Activated effector memory CD4-positive, alpha-beta T cell treated with anti-CD3 and anti-CD28 coated beads, Interleukin-2, amount 50 U/mL, for 16 hours (primary cell): ENCODE results near the gene CHADL.
"Not testable (repeated sequence)": the region's sequence is repeated elsewhere in the genome, so short reads cannot be mapped to it uniquely, and the experiment has no call there.

Source experiments
- DNase-seq: peaks from one replicate; pipeline ENCODE4 v3.0.0-alpha.2; 2020

CHADL gene

DNA sequence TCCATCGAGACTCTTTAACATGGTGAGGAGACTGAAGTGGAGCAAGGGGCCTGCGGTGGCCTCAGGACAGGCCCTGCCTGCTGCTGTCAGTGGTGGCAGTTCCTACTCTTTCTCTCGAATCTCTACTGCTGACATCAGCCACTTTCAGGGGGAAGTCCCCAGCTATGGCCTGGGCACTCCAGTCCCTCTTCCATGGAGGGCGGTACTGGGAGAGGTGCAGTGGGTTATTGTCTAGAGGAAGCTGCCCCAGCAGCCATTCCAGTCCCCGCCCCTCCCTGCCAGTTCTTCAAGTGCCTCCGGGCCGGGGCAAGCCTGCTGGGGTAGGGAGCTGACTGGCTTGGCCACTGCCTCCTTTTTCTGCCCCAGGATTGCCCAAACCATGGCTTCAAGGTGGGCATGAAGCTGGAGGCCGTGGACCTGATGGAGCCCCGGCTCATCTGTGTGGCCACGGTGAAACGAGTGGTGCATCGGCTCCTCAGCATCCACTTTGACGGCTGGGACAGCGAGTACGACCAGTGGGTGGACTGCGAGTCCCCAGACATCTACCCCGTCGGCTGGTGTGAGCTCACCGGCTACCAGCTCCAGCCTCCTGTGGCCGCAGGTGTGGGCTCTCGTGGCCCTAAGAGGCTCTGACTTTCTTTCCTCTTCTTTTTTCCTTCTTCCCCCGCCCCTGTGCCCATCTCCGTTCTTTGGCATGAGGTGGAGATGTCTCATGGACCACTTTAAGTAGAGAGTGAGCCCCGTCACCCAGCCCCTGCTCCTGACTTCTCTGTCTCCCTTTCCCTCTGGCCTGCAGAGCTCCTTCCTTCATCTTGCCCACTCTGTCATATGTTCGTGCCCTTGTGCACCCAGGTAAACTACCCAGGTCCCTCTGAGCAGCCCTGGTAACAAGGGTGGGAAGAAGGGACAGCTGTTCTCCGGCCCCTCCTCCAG, 13.7 kb downstream of the CHADL start:
- DNase-seq: no peak

DNA sequence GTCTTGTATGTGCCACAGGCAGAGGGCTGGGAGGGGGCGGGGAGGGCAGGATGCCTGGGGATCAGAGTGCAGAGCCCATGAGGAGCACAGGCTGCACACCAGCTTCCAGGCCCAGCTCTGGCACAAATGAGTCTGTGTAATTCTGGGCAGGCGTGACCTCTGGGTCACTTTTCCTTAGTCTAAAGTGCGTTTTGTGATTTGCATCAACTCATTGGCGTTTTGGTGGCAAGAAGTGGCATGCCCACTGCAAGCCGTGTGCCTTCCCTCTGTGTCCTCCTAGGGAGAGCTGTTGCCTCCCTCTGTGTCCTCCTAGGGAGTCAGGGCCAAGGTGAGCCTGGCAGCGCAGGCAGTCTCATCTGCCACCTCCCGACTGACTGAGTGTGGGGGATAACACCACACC, 17.2 kb downstream of the CHADL start:
- no peak for DNase-seq

DNA sequence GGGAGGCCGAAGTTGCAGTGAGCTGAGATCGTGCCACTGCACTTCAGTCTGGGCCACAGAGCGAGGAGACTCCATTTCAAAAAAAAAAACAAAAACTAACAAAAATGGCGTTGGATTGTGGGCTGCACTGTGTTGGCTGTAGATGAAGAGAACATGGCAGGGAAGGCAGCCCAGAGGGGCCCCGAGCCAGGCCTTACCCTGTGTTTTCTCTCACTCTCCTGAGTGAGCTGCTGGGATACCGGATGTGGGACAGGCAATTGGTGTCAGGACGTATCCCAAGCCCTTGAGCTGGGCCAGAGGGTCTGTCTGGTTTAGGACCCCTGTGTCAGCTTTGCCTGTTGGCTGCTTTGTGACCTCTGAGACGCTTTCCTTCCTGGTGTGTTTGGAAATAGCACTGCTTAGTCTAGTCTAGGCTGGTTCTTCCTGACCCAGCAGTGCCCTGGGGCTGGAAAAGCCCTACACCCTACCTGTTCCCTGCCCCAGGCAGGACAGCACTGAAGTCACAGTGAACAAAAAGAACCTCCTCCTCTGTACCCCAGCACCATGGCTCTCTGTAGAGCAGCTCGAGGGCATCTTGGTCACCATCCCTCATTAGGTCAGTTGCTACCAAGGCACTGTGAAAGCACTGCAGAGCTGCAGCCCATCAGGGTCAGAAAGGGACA, 17.8 kb downstream of the CHADL start:
- DNase-seq: no peak

DNA sequence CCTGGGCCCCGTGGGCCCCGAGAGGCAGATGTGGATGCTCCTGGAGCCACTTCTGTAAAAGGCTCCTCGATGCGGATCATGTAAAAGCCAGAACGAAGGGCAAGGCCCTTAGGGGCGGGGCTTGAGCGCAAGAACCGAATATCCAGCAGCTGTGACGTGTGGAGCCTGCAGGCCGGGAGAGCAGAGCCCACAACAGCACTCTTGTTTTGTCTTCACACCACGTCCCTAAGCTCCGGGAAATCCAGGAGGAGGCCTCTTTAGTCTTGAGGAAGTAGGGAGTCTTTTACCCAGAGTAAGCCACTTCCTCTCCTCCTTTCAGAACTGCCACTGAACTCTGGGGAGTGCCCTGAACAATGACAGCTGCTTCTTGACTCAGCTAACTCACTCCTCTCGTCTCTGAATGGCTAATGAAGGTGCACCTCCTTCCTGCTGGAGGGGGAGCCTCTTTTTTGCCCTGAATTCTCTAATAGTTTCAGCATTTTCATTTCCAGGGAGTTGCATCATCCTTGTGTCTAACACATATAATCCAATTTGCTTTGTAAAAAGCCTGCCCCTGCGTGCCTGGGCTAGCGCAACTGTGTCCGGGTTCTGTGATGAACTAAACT, 23.1 kb downstream of the CHADL start:
- DNase-seq: peak; percentile 72

DNA sequence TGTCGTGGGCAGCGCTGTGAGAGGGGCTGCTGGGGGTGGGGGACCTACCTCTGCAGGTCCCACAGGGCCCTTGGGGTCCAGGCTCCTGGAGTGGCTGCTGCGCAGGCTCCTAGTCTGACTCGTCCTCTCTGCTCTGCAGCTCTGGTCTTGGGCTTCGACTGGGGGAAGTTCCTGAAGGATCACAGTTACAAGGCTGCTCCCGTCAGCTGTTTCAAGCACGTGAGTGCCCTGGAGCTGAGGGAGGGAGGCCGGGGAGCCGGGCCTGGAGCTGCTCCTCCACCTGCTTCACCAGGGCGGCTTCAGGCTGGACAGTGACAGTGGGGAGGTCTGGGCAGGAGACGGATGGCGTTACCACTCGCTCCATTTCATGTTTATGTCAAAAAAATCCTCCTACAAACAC, 23.7 kb downstream of the CHADL start:
- DNase-seq: no peak

DNA sequence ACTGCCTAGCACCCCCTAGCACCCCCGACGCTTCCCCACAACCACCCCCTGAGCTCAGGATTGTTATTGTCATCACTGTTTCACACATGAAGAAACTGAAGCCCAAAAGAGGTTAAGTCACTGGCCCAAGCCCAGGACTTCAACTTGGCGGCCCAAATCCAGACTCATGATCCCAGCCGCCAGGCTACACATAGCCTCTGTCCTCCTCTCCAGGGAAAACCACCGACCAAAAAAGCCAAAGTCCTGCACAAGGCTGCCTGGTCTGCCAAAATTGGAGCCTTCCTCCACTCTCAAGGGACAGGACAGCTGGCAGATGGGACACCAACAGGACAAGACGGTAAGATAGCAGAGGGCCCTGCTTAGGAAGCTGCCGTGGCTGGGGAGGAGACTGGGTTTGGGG, 24.8 kb downstream of the CHADL start:
- no peak for DNase-seq

DNA sequence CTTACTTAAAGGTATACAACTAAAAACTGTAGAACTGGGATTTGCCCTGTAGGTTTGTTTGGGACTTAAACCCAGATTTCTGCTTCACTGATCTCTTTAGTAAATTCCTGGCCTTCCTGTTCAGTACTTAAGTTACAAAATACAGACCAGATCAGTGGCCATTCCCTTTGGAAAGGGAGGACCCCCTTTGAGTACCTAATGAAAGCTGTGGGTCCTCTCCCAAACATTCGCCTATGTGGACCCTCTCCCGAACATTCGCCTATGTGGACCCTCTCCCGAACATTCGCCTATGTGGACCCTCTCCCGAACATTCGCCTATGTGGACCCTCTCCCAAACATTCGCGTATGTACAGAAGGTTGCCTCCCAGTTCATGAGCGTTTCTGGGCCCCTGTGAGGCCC, 25.3 kb downstream of the CHADL start:
- no peak for DNase-seq

DNA sequence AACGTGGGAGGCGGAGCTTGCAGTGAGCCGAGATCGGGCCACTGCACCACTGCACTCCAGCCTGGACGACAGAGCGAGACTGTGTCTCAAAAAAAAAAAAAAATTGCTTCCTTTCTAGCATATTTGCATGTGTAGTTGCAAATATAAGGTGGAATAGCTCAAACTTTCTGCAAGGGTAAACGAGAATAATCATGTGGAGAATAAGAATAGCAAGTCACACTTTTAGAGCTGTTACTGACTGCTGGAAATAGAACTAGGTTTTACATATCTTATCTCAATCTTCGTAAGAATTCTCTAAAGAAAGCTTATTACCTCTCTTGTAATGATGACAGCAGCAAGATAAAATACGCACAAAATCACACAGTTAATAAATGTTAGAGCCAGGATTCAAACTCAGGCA, 34.0 kb downstream of the CHADL start:
- no peak for DNase-seq

DNA sequence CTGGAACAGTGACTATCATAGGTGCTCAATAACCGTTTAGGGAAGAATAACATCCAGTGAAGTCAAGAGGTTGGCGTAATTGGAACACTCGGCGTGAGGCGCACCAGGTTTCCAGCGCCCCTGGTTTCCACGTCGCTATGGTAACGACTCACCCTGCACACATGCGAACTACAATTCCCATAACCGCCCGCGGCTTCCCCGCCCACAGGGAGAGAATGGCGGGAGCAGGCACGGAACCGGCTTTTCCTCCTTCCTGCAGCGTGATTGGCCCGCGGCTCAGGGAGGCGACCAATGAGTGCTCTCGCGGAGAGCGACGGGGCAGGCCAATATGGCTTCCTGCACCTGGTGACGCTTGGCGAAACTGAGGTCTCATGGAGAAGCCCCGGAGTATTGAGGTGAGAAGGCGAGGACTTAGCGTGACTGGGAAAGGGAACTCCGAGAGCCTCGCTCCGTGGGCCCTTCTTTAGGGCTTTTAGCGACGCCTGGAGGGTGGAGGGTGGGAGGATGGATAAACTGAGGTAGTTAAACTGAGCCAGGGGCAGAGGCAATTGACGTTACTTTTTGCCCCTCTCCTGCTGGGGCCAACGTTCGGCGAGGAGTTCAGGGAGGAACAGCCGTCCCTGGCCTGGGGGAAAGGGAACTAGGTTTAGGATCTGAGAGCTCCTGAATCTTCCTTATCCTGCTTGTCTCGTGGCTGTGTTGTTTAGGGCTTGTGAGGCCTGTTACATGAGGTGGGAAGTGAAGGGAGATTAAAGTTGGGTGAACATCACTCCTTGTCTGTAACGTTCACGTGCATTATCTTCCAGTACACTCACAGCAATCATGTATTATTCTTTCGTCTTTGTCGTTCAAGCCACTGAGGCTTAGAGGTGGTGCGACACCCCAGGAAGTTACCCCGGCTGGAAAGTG, 35.5 kb downstream of the CHADL start, which contains the start of gene L3MBTL2:
Gene L3MBTL2 (plus strand): TSS at position 321 of the 909 bp plus-strand sequence. CDS start 51 bp downstream, at position 372.
- peak; percentile 100 for DNase-seq

DNA sequence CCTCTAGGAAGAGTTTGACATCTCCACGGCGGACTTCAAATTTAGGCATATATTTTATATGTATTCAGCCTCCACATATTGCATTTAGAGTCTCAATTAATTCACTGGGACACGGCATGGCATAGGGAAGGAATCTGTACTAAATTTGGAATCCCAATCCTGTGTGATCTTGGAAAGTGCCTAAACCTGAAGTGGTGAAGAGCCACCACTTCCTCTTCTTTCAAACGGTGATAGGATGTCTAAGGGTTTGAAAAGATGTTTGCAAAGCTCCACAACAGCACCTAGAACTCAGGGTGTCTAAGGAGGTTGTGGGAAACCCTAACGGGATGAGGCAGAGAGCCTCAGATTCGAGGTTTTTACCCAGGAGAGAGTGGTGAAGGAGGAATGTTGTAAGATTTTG, 36.7 kb downstream of the CHADL start:
- no peak for DNase-seq

DNA sequence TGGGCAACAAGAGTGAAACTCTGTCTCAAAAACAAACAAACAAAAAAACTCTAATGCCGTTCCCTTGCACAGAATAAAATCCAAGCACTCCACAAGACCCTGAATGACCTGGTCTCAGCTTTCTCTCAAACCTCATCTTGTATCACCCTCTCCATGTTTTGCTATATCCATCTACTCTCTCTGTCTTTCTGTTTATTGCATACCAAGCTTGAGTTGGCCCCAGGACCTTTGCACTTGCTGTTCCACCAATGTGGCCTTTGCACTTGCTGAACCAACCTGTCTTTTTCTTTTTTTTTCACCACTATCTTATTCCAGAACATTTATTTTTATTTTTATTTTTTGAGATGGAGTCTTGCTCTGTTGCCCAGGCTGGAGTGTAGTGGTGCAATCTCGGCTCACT, 37.6 kb downstream of the CHADL start:
- no peak for DNase-seq

DNA sequence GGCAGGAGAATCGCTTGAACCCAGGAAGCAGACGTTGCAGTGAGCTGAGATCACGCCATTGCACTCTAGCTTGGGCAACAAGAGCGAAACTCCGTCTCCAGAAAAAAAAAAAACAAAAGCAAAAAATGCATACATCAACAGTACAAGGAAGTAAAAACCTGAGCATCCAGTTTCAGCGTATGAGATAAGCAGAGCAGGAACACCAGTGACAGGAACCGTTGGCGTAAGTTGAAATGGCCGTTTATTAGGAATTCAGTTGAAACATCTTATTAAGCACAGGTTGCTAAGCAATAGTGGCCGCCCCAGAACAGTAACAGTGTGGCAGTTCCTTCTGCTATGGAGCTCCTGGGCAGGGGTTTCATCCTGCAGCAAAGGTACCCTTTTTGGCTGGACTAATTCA, 39.6 kb downstream of the CHADL start:
- no peak for DNase-seq

DNA sequence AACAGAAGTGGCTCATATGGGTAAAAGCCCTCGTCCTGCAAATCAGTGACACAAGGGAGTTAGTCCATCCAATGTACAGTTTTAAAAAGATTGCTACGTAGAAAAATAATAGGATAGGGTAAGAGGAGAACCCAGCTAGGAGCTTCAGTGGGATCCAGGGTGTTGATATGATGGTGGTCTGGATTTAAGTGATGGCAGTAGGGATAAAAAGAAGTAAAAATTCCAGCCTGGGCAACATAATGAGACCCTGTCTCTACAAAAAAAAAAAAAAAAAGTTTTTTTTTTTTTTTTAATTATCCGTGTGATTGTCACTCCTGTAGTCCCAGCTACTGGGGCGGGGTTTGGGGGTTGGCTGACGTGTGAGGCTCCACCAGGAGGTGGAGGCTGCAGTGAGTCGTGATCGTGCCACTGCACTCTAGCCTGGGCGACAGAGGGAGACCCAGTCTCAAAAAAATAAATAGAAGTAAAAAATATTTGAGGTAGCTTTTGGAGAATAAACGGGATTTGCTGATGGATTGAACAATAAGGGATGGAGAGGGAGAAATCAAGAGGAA, 42.6 kb downstream of the CHADL start:
- peak; percentile 84 for DNase-seq

DNA sequence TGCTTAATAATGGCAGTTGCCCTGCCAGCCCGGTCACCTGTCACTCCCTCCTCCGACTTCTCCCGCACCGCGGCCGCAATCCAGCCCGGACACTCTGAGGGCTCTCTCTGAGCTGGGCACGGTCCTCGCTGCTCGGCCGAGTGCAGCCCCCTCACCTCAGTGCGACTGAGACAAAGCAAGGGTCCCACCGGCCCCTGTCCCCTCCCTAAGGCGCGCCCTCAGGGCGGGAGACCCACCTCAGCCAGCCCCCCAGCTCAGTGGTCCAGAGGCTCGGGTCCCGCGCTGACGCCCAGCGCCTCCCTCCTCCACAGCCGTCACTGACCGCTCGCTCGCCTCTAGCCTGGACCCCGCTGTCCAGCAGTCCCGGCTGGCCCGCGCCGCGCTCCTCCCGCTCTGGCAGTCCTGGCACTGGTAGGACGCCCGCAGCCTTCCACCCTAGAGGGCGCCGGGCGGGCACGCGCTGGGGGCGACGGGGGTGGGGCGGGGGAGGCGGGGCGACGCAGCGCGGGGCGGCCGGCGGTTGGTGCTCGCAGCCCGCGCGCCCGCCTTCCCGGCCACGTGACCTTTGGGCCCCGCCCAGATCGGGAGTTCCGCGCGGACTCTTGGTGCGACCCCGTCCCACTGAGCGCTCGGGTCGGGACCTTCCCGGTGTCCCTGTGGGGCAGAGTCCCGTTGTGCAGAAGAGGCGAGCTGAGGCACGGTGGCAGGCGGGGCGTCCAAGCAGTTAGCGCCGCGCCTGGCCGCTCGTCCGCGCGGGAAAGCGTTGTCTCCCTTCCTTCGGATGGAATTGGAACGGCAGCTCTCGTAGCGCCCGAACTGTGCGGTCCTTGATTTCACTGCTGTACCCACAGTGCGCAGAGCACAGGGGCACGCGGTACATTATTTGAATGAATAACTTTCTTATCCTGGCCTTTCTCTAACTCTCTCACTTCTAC, 43.4 kb downstream of the CHADL start:
- DNase-seq: peak; percentile 95

DNA sequence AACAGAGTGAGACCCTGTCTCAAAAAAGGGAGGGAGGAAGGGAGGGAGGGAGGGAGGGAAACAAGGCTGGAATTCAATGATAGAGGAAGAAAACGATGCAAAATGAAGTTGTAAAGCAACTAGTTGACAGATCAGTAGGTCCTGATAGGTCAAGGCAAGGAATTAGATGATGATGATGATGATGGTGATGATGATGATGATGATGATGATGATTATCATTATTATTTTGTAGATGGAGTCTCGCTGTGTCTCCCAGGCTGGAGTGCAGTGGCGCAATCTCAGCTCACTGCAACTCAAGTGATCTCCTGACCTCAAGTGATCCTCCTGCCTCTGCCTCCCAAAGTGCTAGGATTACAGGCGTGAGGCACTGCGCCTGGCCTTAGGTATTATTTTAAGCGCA, 46.9 kb downstream of the CHADL start:
- peak; percentile 46 for DNase-seq

DNA sequence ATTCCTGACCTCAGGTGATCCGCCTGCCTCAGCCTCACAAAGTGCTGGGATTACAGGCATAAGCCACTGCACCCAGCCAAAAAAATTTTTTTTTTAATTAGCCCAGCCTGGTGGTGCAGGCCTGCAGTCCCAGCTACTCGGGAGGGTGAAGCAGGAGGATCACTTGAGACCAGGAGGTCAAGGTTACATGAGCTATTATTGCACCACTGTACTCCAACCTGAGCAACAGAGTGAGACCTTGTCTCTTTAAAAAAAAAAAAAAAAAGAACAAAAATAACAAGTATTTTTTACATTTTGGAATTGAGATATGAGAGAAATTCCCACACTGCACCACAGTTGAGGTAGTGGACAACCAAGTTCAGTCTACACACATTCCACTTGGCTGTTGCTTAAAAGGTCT, 49.3 kb downstream of the CHADL start:
- peak; percentile 4 for DNase-seq

DNA sequence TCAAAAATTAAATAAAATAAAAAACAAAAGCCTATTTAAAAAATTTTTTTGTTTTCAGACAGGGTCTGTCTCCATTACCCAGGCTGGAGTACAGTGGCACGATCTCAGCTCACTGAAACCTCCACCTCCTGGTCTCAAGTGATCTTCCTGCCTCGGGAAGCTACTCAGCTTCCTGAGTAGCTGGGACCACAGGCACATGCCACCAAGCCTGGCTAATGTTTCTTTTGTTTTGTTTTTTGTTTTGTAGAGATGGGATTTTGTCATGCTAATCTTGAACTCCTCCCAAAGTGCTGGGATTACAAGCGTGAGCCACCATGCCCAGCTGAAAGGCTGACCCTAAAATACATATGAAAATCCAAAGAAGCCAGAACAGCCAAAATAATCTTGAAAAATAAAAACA, 56.1 kb downstream of the CHADL start:
- no peak for DNase-seq

DNA sequence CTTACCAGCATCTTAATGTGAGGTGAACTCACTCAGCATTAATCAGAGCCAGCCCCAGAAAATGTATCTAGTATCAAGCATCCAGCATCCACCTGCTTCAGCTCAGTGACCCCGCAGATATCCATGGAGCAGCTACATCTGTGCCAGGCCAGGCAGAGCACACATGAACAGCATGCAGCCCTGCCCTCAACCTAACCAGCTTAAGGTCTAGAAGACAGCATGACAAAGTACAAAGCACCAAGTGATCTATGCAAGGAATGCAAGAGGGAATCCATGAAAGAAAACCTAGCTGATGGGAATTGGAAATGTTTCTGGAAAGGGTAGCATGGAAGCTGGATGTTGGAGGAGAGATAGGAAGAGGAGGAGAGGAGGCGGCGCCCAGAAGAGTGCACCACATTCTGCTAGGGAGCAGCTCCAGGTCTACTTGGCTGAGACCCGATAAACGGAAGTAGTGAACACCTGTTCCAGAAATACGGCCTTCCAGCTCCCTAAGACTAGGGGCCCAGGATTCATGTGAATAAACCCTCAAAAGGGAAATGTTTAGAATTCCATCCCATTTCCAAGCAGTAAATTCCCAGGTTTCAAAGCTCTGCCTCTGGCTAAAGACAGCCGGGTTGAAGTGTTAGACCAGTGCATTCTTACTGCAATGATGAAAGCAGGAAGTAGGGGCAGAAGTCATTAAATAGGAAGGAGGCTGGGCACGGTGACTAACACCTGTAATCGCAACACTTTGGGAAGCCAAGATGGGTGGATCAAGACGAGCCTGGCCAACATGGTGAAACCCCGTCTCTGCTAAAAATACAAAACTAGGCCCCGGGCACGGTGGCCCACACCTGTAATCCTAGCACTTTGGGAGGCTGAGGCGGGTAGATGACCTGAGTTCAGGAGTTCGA, 59.1 kb downstream of the CHADL start:
- no peak for DNase-seq

DNA sequence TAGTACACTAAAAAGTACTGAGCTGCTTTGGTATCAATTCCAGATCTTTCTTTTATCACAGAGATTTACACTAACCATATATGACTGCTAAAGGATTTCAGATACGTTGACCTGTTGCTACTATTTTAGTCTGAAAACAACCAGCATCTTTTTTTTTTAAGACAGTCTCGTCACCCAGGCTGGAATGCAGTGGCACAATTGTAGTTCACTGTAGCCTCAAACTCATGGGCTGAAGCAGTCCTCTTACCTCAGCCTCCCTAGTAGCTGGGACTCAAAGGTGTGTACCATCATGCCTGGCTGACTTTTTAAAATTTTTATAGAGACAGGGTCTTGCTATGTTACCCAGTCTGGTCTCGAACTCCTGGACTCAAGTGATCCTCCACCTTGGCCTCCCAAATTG, 59.8 kb downstream of the CHADL start:
- no peak for DNase-seq

DNA sequence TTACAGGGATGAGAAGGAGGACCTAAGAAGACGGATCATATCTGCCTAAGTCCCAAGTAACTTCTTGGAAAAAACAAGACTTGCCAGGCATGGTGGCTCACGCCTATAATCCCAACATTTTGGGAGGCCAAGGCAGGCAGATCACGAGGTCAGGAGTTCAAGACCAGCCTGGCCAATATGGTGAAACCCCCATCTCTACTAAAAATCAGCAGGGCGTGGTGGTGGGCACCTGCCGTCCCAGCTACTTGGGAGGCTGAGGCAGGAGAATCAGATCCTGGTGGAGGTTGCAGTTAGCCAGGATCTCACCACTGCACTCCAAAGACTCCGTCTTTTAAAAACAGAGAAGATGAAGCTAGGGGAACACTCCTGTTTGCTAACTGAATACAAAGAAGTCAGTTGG, 60.4 kb downstream of the CHADL start:
- DNase-seq: not testable (repeated sequence)
